Thyroid gland (tissue), 4 donors: Measurements from ENCODE around the gene KCNK17.

Experiments
- POLR2A ChIP-seq, 2 donors: fragments of 450-650 bp; IDR thresholded peaks; one replicate each; pipeline ENCODE4 v1.6.1; 2017; ENCODE audit warnings: antibody characterized with exemption in 2 of 2, mild to moderate bottlenecking in 2 of 2, moderate library complexity in 1 of 2
- TF ChIP-seq, protein P1 (sequence below), 6 experiments: fragments of 200-600 bp in 3 of 6; fragments of 450-650 bp in 3 of 6; sonication (generic) in 3 of 6; IDR thresholded peaks; one replicate each; pipeline ENCODE4 v1.5.1; 2016 to 2019; ENCODE audit warnings: antibody characterized with exemption in 6 of 6, mild to moderate bottlenecking in 2 of 6, inconsistent platforms in 1 of 6, moderate library complexity in 1 of 6

DNA sequence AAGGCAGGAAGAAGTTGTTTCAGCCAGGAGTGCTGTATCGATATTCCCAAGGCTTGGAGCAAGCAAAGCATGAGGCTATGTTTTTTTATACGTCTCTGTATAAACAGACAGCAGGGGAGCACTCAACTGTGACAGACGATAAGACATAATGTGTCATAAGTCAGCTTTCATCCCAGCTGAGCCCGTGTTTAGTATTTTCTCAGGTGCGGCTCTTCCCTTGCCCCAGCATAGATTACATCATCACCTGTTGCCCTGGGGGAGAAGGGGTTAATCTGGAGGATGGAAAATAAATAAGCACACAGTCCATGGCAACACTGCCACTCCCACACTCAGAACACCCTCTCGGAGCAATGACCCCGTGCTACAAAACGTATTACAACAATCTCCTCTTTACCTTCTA lies 62.8 kb downstream of the KCNK17 start:
- TF ChIP-seq, protein P1, sequence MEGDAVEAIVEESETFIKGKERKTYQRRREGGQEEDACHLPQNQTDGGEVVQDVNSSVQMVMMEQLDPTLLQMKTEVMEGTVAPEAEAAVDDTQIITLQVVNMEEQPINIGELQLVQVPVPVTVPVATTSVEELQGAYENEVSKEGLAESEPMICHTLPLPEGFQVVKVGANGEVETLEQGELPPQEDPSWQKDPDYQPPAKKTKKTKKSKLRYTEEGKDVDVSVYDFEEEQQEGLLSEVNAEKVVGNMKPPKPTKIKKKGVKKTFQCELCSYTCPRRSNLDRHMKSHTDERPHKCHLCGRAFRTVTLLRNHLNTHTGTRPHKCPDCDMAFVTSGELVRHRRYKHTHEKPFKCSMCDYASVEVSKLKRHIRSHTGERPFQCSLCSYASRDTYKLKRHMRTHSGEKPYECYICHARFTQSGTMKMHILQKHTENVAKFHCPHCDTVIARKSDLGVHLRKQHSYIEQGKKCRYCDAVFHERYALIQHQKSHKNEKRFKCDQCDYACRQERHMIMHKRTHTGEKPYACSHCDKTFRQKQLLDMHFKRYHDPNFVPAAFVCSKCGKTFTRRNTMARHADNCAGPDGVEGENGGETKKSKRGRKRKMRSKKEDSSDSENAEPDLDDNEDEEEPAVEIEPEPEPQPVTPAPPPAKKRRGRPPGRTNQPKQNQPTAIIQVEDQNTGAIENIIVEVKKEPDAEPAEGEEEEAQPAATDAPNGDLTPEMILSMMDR (IDR thresholded peaks at IDR 0.05), result no peak
- no peak for TF ChIP-seq POLR2A (IDR thresholded peaks at IDR 0.05)
